ENCODE measurements around the gene TUBB1.

- TF ChIP-seq POLR2A (IDR thresholded peaks at IDR 0.05): no peak
- no peak for TF ChIP-seq CTCF (IDR thresholded peaks at IDR 0.05)
Measured at GRCh38 chr20:58997141-58997770, 22.0 kb upstream of the TUBB1 start.

Data from gastroesophageal sphincter (tissue), 3 donors.